HG03175 (cell line): ENCODE results near the gene ADAMTS13.
"Not testable (repeated sequence)": the region's sequence is repeated elsewhere in the genome, so short reads cannot be mapped to it uniquely, and the experiment has no call there.

Experiments used
- ATAC-seq: cut with Tn5 transposase; IDR thresholded peaks from one replicate; pipeline ENCODE4 v1.9.1; 2021; ENCODE audit warnings: mild to moderate bottlenecking, moderate library complexity; ENCODE audit not compliant: unreplicated experiment

The ADAMTS13 gene

GRCh38 chr9:133423216-133423615 is 1.0 kb downstream of the ADAMTS13 start:
- no peak for ATAC-seq

- no peak for ATAC-seq
These were observed 2.0 kb downstream of the ADAMTS13 start for GRCh38 chr9:133424187-133424586.

- ATAC-seq = no peak
These were observed 3.0 kb downstream of the ADAMTS13 start for GRCh38 chr9:133425049-133425632.

- ATAC-seq = no peak
These were observed 3.8 kb downstream of the ADAMTS13 start for GRCh38 chr9:133426011-133426410.

GRCh38 chr9:133427658-133428348 is 5.6 kb downstream of the ADAMTS13 start:
- ATAC-seq = no peak

GRCh38 chr9:133428617-133429101 is 6.5 kb downstream of the ADAMTS13 start:
- no peak for ATAC-seq

- no peak for ATAC-seq
These were observed 7.0 kb downstream of the ADAMTS13 start for GRCh38 chr9:133429214-133429613.

- ATAC-seq = no peak
These were observed 7.5 kb downstream of the ADAMTS13 start for GRCh38 chr9:133429641-133430161.

- no peak for ATAC-seq
These were observed 8.1 kb downstream of the ADAMTS13 start for GRCh38 chr9:133430244-133430643.

GRCh38 chr9:133433351-133433843 is 11.2 kb downstream of the ADAMTS13 start:
- ATAC-seq = no peak

GRCh38 chr9:133436681-133437080 is 14.5 kb downstream of the ADAMTS13 start:
- no peak for ATAC-seq

- no peak for ATAC-seq
These were observed 15.8 kb downstream of the ADAMTS13 start for GRCh38 chr9:133437753-133438531.

- no peak for ATAC-seq
These were observed 17.2 kb downstream of the ADAMTS13 start for GRCh38 chr9:133439337-133439736.

GRCh38 chr9:133440874-133441273 is 18.7 kb downstream of the ADAMTS13 start:
- no peak for ATAC-seq

- no peak for ATAC-seq
These were observed 19.4 kb downstream of the ADAMTS13 start for GRCh38 chr9:133441571-133441970.

- ATAC-seq = no peak
These were observed 21.1 kb downstream of the ADAMTS13 start for GRCh38 chr9:133443248-133443647.

GRCh38 chr9:133443982-133444381 is 21.8 kb downstream of the ADAMTS13 start:
- ATAC-seq = no peak

- ATAC-seq = no peak
These were observed 23.3 kb downstream of the ADAMTS13 start for GRCh38 chr9:133445293-133445969.

GRCh38 chr9:133448487-133448972 is 26.4 kb downstream of the ADAMTS13 start:
- ATAC-seq = no peak

GRCh38 chr9:133449760-133450159 is 27.6 kb downstream of the ADAMTS13 start:
- no peak for ATAC-seq

GRCh38 chr9:133451865-133452264 is 29.7 kb downstream of the ADAMTS13 start:
- not testable (repeated sequence) for ATAC-seq
